Fibroblast of skin of abdomen (primary cell): Measurements from ENCODE around the gene KCNAB3.

Experiments used
- DNase-seq: peaks from one replicate; pipeline ENCODE4 v3.0.0-alpha.2; 2013

KCNAB3 gene

DNA sequence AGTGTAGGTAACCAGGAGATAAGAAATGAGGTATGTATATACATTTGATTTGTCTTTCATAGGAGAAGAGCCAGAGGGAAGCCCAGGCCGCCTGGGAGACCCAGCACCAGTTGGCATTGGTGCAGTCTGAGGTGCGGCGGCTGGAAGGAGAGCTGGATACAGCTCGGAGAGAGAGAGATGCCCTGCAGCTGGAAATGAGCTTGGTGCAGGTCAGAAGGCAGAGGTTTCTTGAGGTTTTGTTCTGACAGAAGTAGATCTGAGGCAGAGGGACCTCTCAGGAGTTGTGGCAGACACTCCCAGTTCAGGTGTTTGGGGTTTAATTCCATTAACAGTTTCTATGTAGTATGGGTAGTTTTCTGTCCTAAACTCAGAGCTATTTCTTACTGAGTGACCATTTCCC, 10.4 kb upstream of the KCNAB3 start:
- no peak for DNase-seq

GRCh38 chr17:7935859-7936258, 6.2 kb upstream of the KCNAB3 start:
- DNase-seq: no peak

GRCh38 chr17:7932949-7933348, 3.3 kb upstream of the KCNAB3 start:
- peak; percentile 53 for DNase-seq

- peak; percentile 6 for DNase-seq
Measured at GRCh38 chr17:7932483-7932891, 2.8 kb upstream of the KCNAB3 start.

DNA sequence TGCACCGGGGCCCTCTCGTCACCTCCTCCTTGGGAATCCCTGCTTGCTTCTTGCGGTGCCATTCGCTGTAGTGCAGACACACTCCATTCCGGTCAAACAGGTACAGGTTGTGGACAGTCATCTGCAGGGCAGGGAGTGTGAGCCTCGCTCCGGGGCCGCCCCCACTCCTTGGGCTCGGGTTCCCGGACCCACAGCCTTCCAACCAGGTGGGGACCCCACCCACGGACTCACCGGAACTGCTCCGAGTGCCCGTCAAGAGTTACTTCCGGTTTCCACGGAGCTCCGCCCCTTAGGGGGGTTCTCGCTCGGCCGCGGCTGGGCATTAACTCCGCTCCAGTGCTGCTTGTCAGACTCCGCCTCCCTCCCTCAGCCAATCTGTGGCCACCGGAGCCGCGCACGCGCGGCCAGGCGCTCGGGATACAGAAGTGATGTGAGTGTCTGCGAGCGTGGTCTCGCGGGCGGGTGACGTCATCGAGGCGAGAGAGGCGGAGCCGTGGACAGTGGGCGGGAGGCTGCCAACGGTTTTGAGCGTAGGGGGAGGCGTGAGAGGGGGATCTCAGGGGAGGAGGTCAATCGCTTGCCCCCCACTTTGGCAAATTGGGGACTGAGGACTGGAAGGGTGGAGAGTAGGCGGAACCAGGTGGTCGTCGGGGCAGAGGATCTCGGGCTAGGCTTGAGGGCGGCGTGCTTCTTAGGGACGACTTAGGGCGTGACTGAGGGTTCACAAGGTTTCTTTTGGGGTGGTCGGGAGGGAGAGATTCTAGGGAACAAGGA, 2.2 kb upstream of the KCNAB3 start, which contains the start of the genes CNTROB and TRAPPC1:
CNTROB (plus strand) TSS at position 498 of the 774 bp plus-strand sequence. CDS start 874 bp downstream, outside the sequence.
TRAPPC1 (minus strand) TSS at position 238 of the 774 bp plus-strand sequence; CDS start at position 121, 117 bp downstream.
- DNase-seq: peak; percentile 99

DNA sequence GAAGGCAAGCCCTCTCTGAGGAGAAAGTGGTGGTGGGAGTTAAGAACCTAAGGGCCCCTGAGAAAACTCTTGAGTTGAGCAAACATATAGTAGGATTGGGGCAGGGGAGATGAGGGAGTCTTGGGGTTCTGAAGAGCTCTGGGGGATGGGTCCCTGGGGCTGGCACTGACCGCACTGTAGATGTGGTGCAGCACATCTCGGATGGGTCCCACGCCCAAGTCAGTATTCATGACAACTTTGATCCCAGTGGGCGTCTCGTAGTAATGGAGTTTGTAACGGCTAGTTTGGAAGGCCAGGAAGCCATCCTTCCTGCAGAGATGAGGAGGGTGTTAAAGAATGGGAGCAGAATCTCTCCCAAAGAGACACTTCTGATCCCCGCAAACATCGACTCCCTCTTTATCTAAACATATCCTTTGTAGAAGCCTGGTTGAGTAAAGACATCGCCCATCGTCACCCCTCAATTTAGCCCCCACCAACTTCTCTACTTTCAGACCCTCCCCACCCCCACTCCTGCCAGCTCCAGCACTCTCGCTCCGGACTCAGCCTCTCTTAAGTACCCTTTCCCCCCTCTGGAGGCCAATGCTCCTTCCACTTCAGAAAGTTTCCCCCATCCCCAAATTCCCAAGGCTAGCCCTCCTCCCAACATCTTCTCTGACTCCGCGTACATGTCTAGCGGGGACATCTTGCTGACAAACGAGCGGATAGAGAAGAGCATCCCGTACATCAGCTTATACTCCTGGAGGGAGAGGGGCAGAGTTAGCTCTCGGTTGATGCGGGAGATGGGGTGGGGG, 1.4 kb upstream of the KCNAB3 start:
- DNase-seq: no peak

DNA sequence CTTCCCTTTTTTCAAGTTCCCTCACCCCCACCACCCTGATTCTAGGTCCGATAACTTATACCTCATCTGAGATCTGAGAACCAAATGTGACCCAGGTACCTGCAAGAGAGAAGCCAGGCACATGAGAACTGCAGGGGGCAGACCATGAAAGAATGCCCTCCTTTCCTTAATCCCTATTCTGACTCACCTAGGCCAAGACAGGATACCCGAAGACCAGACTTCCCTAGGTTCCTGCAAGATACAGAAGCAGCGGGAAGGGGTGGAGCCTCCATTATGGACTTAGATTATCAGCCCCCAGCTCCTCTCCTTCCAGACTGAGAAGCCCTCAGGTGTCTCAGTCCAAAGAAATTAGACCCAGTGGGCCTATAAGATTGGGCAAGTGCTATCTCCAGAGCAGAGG, 2.1 kb downstream of the KCNAB3 start:
- no peak for DNase-seq

- DNase-seq: peak; percentile 85
Measured at GRCh38 chr17:7922845-7923628, 6.6 kb downstream of the KCNAB3 start.

DNA sequence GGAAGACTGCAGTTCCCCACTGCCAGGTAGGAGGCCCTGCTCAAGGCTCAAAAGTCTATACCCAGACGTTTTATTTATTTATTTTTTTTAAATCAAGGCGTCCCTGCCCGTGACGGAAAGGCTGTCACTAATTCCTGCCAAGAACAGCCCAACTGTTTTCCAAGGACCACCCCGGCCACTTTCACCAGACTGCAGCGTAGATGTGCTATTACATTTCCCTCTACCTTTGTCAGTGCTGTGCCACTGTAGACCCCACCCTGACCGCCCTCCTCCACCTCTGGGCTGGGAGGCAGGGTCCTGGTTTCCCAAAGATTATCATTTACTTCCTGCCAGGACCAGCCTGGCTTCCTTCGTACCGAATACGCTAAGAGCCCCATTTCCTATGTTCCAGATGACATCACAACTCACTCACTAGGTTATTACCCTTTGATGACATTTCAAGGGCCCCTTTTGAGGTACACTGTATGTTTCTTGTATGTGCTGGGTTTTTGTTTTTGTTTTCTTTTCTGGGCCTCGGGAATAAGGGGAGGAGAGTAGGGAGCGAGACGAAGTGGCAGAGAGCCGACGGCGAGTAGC, 7.3 kb downstream of the KCNAB3 start:
- no peak for DNase-seq

- peak; percentile 56 for DNase-seq
Measured at GRCh38 chr17:7916808-7917207, 12.8 kb downstream of the KCNAB3 start.

GRCh38 chr17:7916385-7916682, 13.3 kb downstream of the KCNAB3 start:
- no peak for DNase-seq

DNA sequence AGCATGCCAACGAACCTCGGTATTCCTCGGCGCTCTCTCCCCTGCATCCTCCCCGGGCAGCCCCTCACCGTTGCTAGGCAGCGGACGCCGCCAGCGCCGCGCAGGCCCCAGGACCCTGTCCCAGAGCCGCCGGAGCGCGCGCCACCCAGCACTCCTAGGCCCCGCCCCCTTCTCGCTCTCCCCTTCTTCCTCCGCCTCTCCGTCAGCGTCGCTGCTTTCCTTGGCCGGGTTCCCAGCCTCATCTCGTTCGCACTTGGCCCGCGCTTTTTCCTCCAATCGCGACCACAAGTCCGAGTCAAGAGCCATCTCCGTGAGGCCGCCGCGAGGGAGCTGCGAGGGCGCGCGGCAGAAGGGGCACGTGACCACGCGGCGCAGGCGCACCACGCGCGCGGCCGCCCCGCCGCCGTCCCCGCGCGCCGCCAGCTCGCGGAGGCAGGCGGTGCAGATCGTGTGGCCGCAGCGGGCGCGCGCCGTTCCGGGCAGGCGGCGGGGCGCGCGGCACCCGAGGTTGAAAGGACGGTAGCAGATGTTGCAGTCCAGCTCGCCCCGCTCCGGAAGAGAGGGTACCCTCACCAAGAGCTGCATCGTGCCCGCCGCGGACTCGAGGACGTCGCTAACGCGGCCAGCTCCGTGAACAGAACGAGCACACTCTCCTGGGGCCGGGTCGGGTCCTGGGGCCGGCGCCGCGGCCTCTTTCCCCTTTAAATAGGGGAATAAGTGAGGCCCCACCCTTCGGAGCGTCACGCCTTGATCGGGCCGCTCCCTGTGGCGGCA, 13.9 kb downstream of the KCNAB3 start, which contains the start of gene RNF227:
RNF227 (minus strand) TSS at position 679 of the 774 bp plus-strand sequence; CDS start at position 585, 94 bp downstream.
- peak; percentile 98 for DNase-seq

GRCh38 chr17:7915179-7915610, 14.5 kb downstream of the KCNAB3 start:
- peak; percentile 20 for DNase-seq

GRCh38 chr17:7912927-7913524, 16.6 kb downstream of the KCNAB3 start:
- peak; percentile 73 for DNase-seq

- no peak for DNase-seq
Measured at GRCh38 chr17:7911116-7911515, 18.5 kb downstream of the KCNAB3 start.

DNA sequence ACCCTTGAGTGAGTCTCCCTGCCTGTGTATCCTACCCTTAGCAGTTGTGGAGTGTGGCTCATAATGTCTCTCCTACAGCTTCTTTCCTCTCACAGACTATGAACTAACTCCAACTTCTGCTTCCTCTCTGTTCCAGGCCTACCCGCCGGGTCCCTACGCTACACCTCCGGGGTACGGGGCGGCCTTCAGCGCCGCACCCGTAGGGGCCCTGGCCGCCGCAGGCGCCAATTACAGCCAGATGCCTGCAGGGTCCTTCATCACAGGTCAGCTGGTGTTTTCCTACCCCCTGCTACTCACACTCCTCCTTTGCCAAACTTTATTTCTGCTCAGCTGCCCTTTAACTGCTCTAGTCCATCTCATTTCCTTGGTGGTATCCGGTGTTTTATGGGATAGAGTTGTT, 18.9 kb downstream of the KCNAB3 start:
- DNase-seq: no peak

DNA sequence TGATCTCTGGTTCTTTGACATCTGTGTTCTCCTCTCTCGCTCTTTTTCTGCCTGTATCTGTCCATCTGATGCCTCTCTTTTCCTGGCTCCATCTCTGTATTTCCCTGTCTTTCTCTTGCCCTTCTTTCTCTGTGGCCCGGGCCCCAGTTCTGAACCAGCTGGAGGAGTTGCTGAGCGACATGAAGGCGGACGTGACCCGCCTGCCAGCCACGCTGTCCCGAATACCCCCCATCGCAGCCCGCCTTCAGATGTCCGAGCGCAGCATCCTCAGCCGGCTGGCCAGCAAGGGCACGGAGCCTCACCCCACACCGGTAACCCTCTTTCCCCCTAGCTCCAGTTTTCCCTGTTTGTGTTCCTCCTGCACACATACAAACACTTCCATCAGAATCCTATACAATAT, 19.4 kb downstream of the KCNAB3 start:
- DNase-seq: no peak

GRCh38 chr17:7909089-7909488, 20.6 kb downstream of the KCNAB3 start:
- DNase-seq: no peak

GRCh38 chr17:7903154-7904103, 26.2 kb downstream of the KCNAB3 start:
- DNase-seq: no peak

GRCh38 chr17:7897773-7898172, 31.9 kb downstream of the KCNAB3 start:
- peak; percentile 52 for DNase-seq
